HK-2 (cell line): ENCODE results near the gene FAM174A.
"Not testable (repeated sequence)": the region's sequence is repeated elsewhere in the genome, so short reads cannot be mapped to it uniquely, and the experiment has no call there.

ENCODE experiments used
- DNase-seq: peaks from one replicate; pipeline ENCODE4 v3.0.0-alpha.2; 2018; ENCODE audit not compliant: unreplicated experiment

The FAM174A gene

GRCh38 chr5:100575815-100576214 is 40.6 kb downstream of the FAM174A start:
- no peak for DNase-seq

- no peak for DNase-seq
These were observed 41.1 kb downstream of the FAM174A start for GRCh38 chr5:100576217-100576751.

- DNase-seq, result no peak
These were observed 42.3 kb downstream of the FAM174A start for GRCh38 chr5:100577506-100577905.

GRCh38 chr5:100584069-100584468 is 48.9 kb downstream of the FAM174A start:
- no peak for DNase-seq

GRCh38 chr5:100584889-100585288 is 49.7 kb downstream of the FAM174A start:
- no peak for DNase-seq

GRCh38 chr5:100590867-100591266 is 55.7 kb downstream of the FAM174A start:
- no peak for DNase-seq

- DNase-seq, result peak; percentile 19
These were observed 60.1 kb downstream of the FAM174A start for GRCh38 chr5:100595152-100595811.

GRCh38 chr5:100595812-100596173 is 60.6 kb downstream of the FAM174A start:
- no peak for DNase-seq

GRCh38 chr5:100598446-100598845 is 63.3 kb downstream of the FAM174A start:
- no peak for DNase-seq

GRCh38 chr5:100600298-100600994 is 65.3 kb downstream of the FAM174A start:
- DNase-seq, result no peak

- no peak for DNase-seq
These were observed 68.0 kb downstream of the FAM174A start for GRCh38 chr5:100603141-100603540.

- DNase-seq, result not testable (repeated sequence)
These were observed 68.8 kb downstream of the FAM174A start for GRCh38 chr5:100604021-100604420.

GRCh38 chr5:100609594-100609993 is 74.4 kb downstream of the FAM174A start:
- no peak for DNase-seq

GRCh38 chr5:100614308-100614707 is 79.1 kb downstream of the FAM174A start:
- DNase-seq, result no peak

- DNase-seq, result no peak
These were observed 80.2 kb downstream of the FAM174A start for GRCh38 chr5:100615362-100615761.

- no peak for DNase-seq
These were observed 81.1 kb downstream of the FAM174A start for GRCh38 chr5:100616291-100616690.

GRCh38 chr5:100616981-100617380 is 81.8 kb downstream of the FAM174A start:
- no peak for DNase-seq

GRCh38 chr5:100623719-100624118 is 88.5 kb downstream of the FAM174A start:
- no peak for DNase-seq

GRCh38 chr5:100634937-100635534 is 99.9 kb downstream of the FAM174A start:
- no peak for DNase-seq
